Neutrophil (primary cell): Measurements from ENCODE around the gene LYSMD1.
A peak's percentile ranks its signal among the peaks of the same experiment; 100 is the strongest.

Experiments used
- H3K27ac ChIP-seq: fragments of 200-600 bp; sonication (generic); 2 replicates; pipeline ENCODE4 v1.5.1; 2016; ENCODE audit warnings: mild to moderate bottlenecking, moderate library complexity
- H3K27me3 ChIP-seq: fragments of 200-600 bp; sonication (generic); 2 replicates; pipeline ENCODE4 v1.6.0; 2016; ENCODE audit warnings: mild to moderate bottlenecking
- H3K36me3 ChIP-seq: fragments of 200-600 bp; sonication (generic); 2 replicates; pipeline ENCODE4 v1.5.1; 2017
- H3K4me1 ChIP-seq, 2 experiments: fragments of 200-600 bp in 1 of 2; sonication (generic) in 1 of 2; 1 replicate in 1 of 2; 2 replicates in 1 of 2; pipeline versions ENCODE4 v1.5.1 to v1.6.1; 2013 to 2016; ENCODE audit warnings: low read depth in 1 of 2, low read length in 1 of 2, mild to moderate bottlenecking in 1 of 2, moderate library complexity in 1 of 2; ENCODE audit not compliant: control insufficient read depth in 1 of 2, insufficient read depth in 1 of 2
- H3K4me3 ChIP-seq, 2 experiments: fragments of 200-600 bp in 1 of 2; sonication (generic) in 1 of 2; 1 replicate in 1 of 2; 2 replicates in 1 of 2; pipeline ENCODE4 v1.5.1; 2013 to 2016; ENCODE audit warnings: low read depth in 1 of 2, low read length in 1 of 2, mild to moderate bottlenecking in 1 of 2, moderate library complexity in 1 of 2
- H3K9me3 ChIP-seq: fragments of 200-600 bp; sonication (generic); 2 replicates; pipeline ENCODE4 v1.5.1; 2016
- CTCF ChIP-seq: fragments of 200-600 bp; sonication (generic); IDR thresholded peaks from 2 replicates; pipeline ENCODE4 v1.5.1; 2016; ENCODE audit warnings: antibody characterized with exemption

Gene LYSMD1

DNA sequence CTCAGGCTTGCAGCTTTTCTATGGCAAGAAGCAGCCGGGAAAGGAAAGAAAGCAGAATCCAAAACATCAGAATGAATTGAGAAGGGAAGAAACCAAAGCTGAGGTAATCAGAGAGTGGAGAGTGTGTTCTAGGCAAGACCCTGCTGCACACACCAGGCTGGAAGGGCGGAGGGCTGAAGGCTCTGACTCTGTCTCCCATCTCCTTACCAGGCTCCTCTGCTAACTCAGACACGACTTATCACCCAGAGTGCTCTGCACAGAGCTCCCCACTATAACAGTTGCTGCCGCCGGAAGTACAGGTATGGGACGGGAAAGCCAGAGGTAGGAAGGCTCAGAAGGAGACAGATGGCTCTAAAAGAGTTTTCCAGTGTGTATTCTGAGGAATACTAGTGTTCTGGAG is 1.4 kb upstream of the LYSMD1 start:
- H3K36me3 ChIP-seq, result peaks cover 85% of the 10 kb centered on the region
- H3K27ac ChIP-seq, result peak overlapping the region; percentile 88
- peaks cover 27% of the 10 kb centered on the region in 2 experiments for H3K4me1 ChIP-seq
- no peaks in the 10 kb centered on the region for H3K27me3 ChIP-seq
- H3K9me3 ChIP-seq, result no peaks in the 10 kb centered on the region
- TF ChIP-seq CTCF, result no peak
- peak overlapping the region; percentile 84 to 89 for H3K4me3 ChIP-seq

DNA sequence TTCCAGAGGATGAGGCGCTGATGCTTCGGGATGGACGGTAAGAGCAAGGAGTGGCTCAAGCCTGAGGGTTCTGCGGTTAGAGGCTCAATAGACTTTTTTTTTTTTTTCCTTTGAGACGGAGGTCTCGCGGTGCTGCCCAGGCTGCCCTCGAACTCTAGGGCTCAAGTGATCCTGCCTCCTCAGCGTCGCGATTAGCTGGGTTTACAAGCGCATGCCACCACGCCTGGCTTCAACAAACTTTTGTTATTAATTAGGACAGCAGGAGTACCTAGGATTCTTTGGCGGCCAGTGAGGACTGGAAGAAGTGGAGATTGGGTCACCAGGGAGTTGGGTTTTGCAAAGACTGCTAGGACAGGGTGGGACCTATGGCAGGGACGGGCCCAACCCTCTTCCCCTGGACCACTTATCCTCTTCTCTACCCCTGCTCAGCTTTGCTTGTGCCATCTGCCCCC is 829 bp upstream of the LYSMD1 start:
- H3K4me3 ChIP-seq, result peak overlapping the region; percentile 84 to 89
- peak overlapping the region; percentile 88 for H3K27ac ChIP-seq
- no peaks in the 10 kb centered on the region for H3K9me3 ChIP-seq
- peaks cover 84% of the 10 kb centered on the region for H3K36me3 ChIP-seq
- peaks cover 30 to 33% of the 10 kb centered on the region in 2 experiments for H3K4me1 ChIP-seq
- H3K27me3 ChIP-seq, result no peaks in the 10 kb centered on the region
- no peak for TF ChIP-seq CTCF

DNA sequence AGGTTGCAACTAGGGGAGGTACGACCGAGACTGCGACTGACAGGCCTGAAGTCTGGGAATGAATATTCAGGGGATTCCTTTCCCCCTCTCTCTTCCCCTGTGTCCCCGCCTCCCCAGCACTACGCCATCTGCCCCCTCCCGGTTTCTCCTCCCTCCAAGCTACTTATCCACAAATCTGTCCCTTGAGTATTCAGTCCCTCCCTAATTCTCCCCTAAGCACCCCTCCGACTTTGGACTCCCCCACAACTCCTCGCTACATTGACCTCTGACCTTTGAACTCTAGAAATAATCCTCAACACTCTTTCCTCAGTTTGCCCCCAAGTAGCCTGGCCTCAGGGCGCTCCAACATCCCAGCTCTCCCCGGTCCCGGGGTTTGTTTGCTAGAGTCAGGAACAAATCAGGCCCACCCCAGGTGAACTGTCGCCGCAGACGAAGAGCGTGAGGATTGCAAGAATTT is 393 bp downstream of the LYSMD1 start:
- H3K4me3 ChIP-seq, result peak overlapping the region; percentile 84 to 89

DNA sequence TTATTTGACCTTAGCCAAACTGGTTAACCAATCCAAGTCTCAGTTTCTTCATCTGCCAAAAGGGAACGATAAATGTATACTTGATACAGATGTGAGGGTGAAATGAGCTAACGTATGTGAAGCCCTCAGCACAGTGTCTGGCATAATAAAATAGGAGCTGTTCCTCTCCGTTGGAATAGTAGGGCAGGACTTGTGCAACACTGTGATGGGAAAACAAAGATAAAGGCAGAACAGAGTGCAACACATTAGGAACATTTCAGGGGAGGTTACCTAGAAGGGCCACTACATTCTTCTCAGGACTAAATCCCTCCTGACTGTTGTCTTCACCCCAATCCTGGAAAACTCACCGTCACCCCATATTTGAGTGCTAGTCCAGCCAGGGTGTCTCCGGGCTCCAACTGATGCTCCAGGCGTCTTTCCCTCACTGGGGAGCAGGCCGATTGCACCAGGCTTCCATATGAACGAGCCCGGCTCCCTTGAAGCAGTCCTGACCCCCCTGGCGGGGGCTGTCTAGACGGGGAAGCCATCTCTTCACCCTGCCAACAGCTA is 896 bp downstream of the LYSMD1 start:
- H3K27ac ChIP-seq, result peak overlapping the region; percentile 88

More for the DNA sequence above, 393 bp downstream of the LYSMD1 start:
- peaks cover 42 to 43% of the 10 kb centered on the region in 2 experiments for H3K4me1 ChIP-seq
- no peaks in the 10 kb centered on the region for H3K9me3 ChIP-seq
- H3K27me3 ChIP-seq, result no peaks in the 10 kb centered on the region
- H3K36me3 ChIP-seq, result peaks cover 84% of the 10 kb centered on the region
- TF ChIP-seq CTCF, result no peak
- H3K27ac ChIP-seq, result peak overlapping the region; percentile 88

GRCh38 chr1:151159373-151159772 is 6.3 kb downstream of the LYSMD1 start:
- Histone ChIP-seq H3K36me3 (peaks cover 51% of the 10 kb centered on the region), H3K4me1 (peaks cover 49 to 69% of the 10 kb centered on the region in 2 experiments), H3K27me3 (no peaks in the 10 kb centered on the region), H3K9me3 (no peaks in the 10 kb centered on the region), H3K4me3 (peak overlapping the region; percentile 71 to 97), H3K27ac (peak overlapping the region; percentile 96)
- TF ChIP-seq CTCF, result no peak

More for the DNA sequence above, 896 bp downstream of the LYSMD1 start:
- Histone ChIP-seq H3K27me3 (no peaks in the 10 kb centered on the region), H3K4me1 (peaks cover 47 to 48% of the 10 kb centered on the region in 2 experiments), H3K36me3 (peaks cover 81% of the 10 kb centered on the region), H3K9me3 (no peaks in the 10 kb centered on the region), H3K4me3 (peak overlapping the region; percentile 84 to 89)
- TF ChIP-seq CTCF, result no peak
